HG02571 (cell line): ENCODE measurements around the gene SLC6A19.

Source experiments
- ATAC-seq: cut with Tn5 transposase; IDR thresholded peaks from one replicate; pipeline ENCODE4 v1.9.1; 2021; ENCODE audit warnings: mild to moderate bottlenecking, moderate library complexity; ENCODE audit not compliant: unreplicated experiment

SLC6A19 gene

GRCh38 chr5:1193591-1193985 lies 7.8 kb upstream of the SLC6A19 start:
- no peak for ATAC-seq

- no peak for ATAC-seq
Observed at GRCh38 chr5:1194378-1194777, 7.0 kb upstream of the SLC6A19 start.

DNA sequence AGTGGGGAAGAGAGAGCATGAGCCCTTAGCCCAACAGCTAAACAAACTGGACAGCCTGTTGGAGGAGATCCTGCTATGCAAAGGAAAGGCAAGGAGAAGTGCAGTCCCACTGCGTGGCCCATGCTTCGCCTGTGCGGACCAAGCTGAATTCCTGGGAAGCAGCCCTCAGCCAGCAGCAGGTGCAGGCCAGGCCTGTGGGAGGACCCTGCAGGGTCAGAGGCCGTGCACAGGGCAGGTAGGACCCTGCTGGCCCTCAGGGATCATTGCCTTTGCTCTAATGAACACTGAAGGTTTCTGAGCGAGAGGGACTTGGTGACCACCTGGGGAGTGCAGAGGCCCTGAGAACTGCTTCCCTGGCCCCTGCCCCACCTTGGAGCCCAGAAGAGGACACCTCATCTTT lies 6.0 kb upstream of the SLC6A19 start:
- ATAC-seq = no peak

DNA sequence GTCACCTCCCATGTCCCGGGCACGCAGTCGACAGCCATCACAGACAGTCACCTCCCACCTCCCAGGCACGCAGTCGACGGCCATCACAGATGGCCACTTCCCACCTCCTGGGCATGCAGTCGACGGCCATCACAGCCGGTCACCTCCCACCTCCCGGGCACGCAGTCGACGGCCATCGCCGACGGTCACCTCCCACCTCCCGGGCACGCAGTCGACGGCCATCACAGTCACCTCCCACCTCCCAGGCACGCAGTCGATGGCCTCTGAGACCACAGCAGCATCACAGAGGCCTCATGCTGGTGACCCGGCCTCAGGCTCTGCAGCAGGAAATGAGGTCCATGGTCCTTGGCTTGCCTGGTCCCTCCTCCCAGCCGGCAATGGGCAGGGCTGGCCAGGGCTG lies 5.5 kb upstream of the SLC6A19 start:
- no peak for ATAC-seq

DNA sequence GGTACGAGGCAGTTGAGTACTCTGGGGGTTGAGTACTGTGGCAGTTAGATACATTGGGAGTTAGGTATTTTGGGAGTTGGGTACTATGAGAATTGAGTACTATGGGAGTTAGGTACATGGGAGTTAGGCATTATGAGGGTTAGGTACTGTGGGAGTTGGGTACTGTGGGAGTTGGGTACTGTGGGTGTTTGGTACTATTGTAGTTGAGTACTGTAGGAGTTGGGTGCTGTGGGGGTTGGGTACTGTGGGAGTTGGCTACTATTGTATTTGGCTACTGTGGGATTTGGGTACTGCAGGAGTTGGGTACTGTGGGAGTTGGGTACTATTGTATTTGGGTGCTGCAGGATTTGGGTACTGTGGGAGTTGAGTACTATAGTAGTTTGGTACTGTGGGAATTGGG lies 4.8 kb upstream of the SLC6A19 start:
- no peak for ATAC-seq

GRCh38 chr5:1197876-1198666 lies 3.3 kb upstream of the SLC6A19 start:
- ATAC-seq = no peak

DNA sequence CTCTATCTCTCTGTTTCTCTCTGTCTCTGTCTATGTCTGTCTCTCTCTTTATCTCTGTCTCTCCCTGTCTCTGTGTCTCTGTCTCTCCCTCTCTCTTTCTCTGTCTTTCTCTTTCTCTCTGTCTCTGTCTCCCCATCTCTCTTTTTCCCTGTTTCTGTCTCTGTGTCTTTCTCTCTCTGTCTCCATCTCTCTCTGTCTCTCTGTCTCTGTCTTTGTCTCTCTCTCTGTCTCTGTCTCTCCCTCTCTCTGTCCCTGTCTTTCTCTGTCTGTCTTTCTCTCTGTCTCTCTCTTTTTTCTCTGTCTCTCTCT lies 2.1 kb upstream of the SLC6A19 start:
- no peak for ATAC-seq

DNA sequence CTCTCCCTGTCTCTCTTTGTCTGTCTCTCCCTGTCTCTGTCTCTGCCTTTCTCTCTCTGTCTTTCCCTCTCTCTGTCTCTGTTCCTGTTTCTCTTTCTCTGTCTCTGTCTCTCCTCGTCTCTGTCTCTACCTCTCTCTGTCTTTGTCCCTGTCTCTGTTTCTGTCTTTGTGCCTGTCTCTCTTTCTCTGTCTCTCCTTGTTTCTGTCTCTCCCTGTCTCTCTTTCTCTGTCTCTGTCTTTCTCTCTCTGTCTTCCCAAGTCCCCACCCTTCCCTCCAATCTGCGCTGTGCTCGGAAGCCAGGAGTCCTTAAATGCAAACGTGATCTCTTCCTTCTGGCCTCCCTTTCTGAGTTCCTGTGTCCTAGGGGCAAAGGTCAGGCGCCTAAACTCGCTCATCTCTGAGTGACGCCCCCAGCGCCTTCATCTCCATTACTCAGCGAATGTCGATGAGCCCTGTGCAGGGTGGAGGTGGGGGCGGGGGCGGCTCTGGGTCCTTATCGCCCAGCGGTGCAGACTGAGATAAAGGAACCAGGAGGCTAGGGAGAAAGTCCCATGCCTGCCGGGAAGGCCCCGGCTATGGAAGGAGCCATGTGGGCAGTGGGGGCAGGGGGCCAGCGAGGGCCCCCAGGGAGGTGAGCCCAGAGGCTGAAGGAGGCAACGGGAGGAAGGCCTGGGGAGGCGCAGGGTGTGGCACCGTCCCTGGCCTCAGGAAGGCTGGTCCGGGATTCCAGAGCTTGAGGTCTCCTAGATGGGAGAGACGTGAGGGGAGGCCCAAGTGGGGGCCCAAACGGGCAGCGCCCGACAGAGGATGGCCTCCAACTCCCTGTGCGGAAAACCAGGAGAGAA lies 1.5 kb upstream of the SLC6A19 start:
- no peak for ATAC-seq

GRCh38 chr5:1200495-1201326 lies 684 bp upstream of the SLC6A19 start:
- no peak for ATAC-seq

- ATAC-seq = no peak
Observed at GRCh38 chr5:1202026-1202797, 817 bp downstream of the SLC6A19 start.

DNA sequence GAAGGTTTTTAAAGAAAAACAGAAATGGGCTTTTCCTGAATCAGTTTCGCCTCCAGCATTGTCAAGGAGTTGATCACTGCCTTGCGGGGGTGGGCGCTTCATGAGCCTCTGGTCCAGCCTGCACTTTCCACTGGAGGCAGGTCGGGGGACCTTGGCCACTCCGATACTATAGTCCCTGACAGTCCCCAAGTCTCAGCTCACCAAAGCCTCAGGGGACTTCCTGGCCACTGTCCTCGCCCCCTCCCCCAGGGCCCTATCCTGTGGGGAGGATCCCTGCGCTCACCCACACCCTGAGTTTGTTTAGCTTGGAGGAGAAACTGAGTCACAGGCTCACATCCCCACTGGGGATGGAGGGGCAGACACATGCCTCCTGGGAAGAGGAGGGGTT lies 1.4 kb downstream of the SLC6A19 start:
- no peak for ATAC-seq

GRCh38 chr5:1203311-1203967 lies 2.0 kb downstream of the SLC6A19 start:
- no peak for ATAC-seq

DNA sequence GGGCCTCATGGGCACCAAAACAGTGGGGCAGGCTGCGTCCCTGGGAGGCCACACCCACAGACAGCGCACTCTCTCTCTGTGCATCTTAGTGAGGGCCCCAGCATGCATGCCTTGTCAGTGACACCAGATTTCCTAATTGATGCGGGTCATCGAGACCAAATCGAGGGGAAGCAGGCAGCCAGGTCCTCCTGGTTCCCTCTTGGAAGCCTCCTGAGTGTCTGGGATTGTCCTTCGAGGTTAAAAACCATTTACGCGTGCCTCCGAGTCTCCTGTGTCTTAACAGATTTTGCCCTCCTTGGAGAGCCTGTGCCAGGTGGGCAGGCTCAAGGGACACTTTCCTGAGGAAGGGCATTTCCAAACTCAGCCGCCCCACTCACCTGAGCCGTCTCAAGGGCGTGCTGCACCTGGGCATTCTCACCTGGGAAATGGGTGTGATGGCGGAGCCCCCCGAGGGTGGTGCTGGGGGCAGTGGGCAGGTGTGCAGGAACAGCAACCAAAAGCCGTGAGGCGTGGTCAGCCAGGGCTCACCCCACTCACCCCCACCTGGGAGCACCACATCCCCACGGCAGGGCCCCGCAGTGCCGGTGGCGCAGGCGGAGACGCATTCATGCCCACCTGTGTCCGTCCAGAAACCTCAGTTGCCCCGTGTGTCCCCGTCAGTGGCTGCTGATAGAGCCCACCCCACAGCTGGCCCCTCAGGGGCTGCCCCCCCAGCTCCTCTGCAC lies 2.7 kb downstream of the SLC6A19 start:
- no peak for ATAC-seq

- ATAC-seq = no peak
Observed at GRCh38 chr5:1204693-1205242, 3.4 kb downstream of the SLC6A19 start.

DNA sequence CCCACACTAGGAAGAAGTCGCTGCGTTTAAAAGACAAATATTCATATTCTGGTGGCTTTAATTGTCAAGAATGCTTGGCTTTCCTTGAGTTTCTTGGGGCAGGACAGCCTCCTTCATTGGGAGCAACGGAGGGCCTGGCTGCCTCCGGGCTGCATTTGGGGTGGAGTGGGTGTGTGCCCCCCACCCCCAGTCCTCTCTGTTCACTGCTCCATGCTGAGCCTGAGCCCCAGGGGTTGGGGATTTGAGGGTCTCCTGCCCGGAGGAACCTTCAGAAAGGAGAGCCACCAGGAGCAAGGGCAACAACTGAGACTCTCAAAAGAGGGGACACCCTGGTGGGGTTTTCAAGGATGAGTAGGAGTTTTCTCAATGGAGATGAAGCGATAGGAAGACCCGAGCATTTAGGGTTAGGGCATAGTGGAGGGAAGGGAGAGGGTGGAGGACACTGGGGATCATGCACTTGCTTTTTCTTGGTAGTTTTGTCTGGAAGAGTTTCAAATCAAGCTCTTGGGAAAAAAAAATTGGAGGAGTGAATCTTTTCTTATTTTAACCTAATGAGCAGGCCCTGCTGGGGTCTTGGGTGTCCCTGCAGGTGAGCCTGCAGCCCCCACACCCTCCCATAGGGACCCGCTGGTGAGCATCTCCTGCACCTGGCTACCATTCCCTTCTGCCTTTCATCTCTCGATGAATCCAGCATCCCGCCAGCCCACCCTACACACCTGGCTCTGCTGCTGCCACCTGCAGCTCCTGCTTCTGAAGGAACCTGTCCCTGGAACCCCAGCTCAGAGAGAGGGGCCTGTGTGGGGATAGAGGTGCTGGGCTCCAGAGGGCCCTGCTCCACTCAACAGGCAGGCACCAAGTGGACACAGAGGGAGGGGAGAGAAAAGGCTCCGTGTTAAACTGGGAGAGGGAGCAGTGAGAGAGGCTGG lies 4.1 kb downstream of the SLC6A19 start:
- ATAC-seq = no peak

DNA sequence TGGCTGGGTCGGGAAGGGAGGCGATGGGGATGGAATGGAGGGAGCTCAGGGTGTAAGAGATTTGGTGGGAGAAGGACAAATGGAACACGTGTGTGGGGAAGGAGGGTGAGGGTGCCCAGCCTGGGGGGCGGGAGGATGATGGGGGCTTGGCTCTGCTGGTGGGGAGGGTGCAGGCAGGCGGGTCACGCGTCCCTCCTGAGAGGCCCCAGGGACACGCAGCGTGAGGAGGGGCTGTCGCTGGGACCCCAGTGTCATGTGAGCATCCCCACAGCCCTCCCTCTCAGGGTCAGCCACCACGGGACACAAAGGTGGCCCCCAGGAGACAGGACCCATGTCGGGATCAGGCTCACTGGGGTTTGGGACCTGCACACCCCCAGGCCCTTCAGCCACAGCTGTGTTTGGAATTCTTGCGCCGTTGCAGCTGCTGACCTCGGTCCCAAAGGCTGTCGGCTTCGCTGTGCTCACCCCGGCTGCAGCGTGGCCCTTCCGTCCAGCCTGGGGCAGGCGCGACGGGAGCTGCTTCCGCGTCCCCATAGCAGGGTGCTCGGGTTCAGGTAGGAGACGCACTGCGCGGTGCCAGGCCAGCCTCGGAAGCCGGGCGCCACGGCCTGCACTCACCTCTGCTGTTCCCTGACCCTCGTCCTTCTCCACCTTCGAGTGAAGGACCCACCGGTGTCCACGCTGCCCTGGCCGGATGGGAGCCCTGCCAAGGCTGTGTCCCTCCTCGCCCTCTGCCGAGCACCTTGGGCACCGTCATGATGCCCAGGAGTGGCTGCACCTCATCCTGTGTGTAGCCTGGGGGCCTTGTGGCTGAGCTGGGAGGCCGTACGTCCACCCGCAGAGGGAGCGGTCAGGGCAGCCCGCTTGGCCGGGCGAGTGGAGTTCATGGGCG lies 5.4 kb downstream of the SLC6A19 start:
- ATAC-seq = no peak

- no peak for ATAC-seq
Observed at GRCh38 chr5:1207555-1207954, 6.2 kb downstream of the SLC6A19 start.
